HuH-7.5 (cell line): Measurements from ENCODE around the gene UBE2C.

ENCODE experiments used
- DNase-seq: peaks from one replicate; pipeline ENCODE4 v3.0.0; 2011; ENCODE audit warnings: low spot score

Gene UBE2C

DNA sequence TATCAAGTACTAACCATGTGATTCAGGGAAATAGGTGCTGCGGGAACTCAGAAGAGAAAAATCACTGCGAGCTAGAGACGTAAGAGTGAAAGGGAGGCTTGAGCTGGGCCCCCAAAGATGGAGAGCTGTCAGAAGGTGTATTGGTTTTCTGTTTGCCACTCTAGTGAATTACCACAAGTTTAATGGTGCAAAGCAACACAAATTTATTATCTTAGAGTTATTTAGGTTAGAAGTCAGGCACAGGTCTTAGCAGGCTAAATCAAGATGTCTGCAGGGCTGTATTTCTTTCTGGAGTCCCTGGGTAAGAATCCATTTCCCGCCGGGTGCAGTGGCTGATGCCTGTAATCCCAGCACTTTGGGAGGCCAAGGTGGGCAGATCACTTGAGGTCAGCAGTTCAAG lies 47.5 kb downstream of the UBE2C start:
- DNase-seq = no peak

DNA sequence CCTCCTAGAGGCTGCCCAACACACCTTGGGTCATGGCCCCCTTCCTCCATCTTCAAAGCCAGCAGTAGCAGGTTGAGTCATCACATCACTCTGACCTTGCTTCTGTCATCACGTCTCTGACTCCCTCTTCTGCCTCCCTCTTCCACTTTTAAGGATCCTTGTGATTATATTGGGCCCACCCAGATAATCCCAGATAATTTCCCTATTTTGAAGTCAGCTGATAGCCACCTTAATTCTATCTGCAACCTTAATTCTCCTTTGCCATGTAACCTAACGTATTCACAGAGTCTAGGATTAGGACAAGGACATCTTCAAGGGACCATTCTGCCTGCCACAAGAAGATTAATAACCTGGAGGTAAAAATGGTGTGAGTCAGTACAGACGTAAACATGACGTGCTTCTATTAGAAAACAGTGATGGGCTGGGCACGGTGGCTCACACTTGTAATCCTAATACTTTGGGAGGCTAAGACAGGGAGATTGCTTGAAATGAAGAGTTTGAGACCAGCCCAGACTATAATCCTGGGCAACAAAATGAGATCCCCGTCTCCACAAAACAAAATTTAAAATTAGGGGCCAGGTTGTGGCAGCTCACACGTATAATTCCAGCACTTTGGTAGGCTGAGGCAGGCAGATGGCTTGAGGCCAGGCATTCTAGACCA lies 48.2 kb downstream of the UBE2C start:
- no peak for DNase-seq

GRCh38 chr20:45861221-45862075 lies 49.0 kb downstream of the UBE2C start:
- DNase-seq = no peak

DNA sequence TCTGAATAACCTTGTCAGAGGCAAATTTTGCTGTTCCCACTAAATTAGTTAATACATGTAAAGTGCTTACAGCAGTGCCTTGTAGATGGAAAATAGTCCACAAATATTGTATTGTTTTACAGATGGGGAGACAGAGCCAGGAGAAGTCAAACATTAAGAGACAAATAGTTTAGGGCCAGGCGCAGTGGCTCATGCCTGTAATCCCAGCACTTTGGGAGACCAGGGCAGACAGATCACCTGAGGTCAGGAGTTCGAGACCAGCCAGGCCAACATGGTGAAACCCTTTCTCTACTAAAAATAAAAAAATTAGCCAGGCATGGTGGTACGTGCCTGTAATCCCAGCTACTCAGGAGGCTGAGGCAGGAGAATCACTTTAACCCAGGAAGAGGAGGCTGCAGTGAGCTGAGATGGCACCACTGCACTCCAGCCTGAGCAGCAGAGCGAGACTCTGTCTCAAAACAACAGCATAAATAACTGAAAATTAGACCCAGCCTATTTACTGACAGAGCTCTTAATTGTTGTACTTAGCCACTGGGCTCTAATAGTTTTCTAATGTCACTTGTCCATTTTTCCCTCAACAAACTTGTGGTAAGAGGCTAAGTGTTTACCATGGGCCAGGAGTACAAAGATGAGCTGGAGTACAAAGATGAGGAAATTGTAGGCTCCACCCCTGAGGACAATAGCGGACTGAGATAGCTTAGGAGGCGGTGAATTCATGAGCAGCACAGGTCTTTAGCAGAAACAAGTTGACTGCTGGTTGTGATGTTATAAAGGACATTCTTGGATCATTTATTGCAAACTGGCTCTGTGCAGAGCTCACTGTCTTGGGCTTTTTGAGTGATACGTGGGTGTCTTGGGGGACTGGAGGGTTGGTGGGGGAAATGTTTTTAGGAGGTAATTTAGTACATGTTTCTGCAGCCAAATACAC lies 51.4 kb downstream of the UBE2C start:
- no peak for DNase-seq

DNA sequence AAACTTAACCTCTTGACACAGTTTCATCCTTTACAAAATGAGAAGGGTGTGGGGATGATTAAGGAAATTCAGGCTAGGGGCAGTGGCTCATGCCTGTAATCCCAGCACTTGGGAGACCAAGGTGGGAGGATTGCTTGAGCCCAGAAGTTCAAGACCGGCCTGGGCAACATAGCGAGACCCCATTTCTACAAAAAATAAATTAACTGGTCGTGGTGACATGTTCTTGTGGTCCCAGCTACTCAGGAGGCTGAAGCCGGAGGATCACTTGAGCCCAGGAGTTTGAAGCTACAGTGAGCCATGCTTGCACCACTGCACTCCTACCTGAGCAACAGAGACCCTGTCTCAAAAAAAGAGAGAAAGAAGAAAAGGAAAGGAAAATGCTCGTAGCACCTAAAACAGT lies 54.0 kb downstream of the UBE2C start:
- DNase-seq = no peak
